ENCODE measurements around the gene EFNA2. TPM values are rescaled to one million over a fixed set of nuclear protein-coding genes. Genes with fewer than 3 reads are reported as not detected.
"Not testable (repeated sequence)": the region's sequence is repeated elsewhere in the genome, so short reads cannot be mapped to it uniquely, and the experiment has no call there.

The EFNA2 gene
- polyA plus RNA-seq, 1 donor: 1.4 TPM

GRCh38 chr19:1296575-1297271, 11.1 kb downstream of the EFNA2 start:
- DNase-seq: no peak

GRCh38 chr19:1298235-1298634, 12.6 kb downstream of the EFNA2 start:
- DNase-seq: no peak

GRCh38 chr19:1299801-1300200, 14.1 kb downstream of the EFNA2 start:
- DNase-seq: no peak

- no peak for DNase-seq
These were observed 15.2 kb downstream of the EFNA2 start for GRCh38 chr19:1300744-1301490.

GRCh38 chr19:1302533-1303239, 17.0 kb downstream of the EFNA2 start:
- no peak for DNase-seq

- no peak for DNase-seq
These were observed 18.7 kb downstream of the EFNA2 start for GRCh38 chr19:1304197-1304924.

GRCh38 chr19:1305354-1305753, 19.7 kb downstream of the EFNA2 start:
- not testable (repeated sequence) for DNase-seq

GRCh38 chr19:1307320-1307719, 21.6 kb downstream of the EFNA2 start:
- no peak for DNase-seq

GRCh38 chr19:1307755-1308303, 22.2 kb downstream of the EFNA2 start:
- no peak for DNase-seq

- no peak for DNase-seq
These were observed 23.0 kb downstream of the EFNA2 start for GRCh38 chr19:1308718-1309117.

GRCh38 chr19:1309977-1310852, 24.5 kb downstream of the EFNA2 start:
- no peak for DNase-seq

- no peak for DNase-seq
These were observed 25.1 kb downstream of the EFNA2 start for GRCh38 chr19:1310853-1311180.

GRCh38 chr19:1311543-1312091, 25.9 kb downstream of the EFNA2 start:
- no peak for DNase-seq

GRCh38 chr19:1312767-1313694, 27.4 kb downstream of the EFNA2 start:
- no peak for DNase-seq

GRCh38 chr19:1313695-1314613, 28.3 kb downstream of the EFNA2 start:
- DNase-seq: no peak

- no peak for DNase-seq
These were observed 29.9 kb downstream of the EFNA2 start for GRCh38 chr19:1315470-1316166.

GRCh38 chr19:1316466-1316865, 30.8 kb downstream of the EFNA2 start:
- DNase-seq: no peak
